ENCODE data around the gene RASSF3. TPM values are rescaled to one million over a fixed set of nuclear protein-coding genes. Genes with fewer than 3 reads are reported as not detected.
"Not testable (repeated sequence)": the region's sequence is repeated elsewhere in the genome, so short reads cannot be mapped to it uniquely, and the experiment has no call there.

Gene RASSF3
- 143 TPM for total RNA-seq
- long read RNA-seq, transcript RASSF3-204 (5 exons, 3,492 nt), result major isoform, 72 of 92 reads
- long read RNA-seq, partial matches to known transcripts, result 15 of 92 reads
- long read RNA-seq, other reads (novel, unspliced or antisense), result 5 of 92 reads

- DNase-seq (peak; percentile 88), ATAC-seq (peak; percentile 87)
- intact Hi-C loops (cut with micrococcal nuclease), result loop anchor here (10.0 kb wide), 1 partner anchor 65 kb away; no protein-coding TSS in a partner anchor
Measured at GRCh38 chr12:64610079-64610659, at the start of gene RASSF3. Gene RASSF3, plus strand, starts transcription at chr12:64610495. Its CDS starts 138 bp downstream, at chr12:64610633.

GRCh38 chr12:64561302-64562136 is 48.8 kb upstream of the RASSF3 start:
- DNase-seq (no peak), ATAC-seq (no peak)
- intact Hi-C loops (cut with micrococcal nuclease), result no loop called here

GRCh38 chr12:64566122-64566521 is 44.2 kb upstream of the RASSF3 start:
- intact Hi-C loops (cut with micrococcal nuclease), result no loop called here
- ATAC-seq, result no peak
- no peak for DNase-seq

- DNase-seq (no peak), ATAC-seq (no peak)
- intact Hi-C loops (cut with micrococcal nuclease), result no loop called here
Measured at GRCh38 chr12:64566831-64567517, 43.3 kb upstream of the RASSF3 start.

GRCh38 chr12:64567570-64567969 is 42.7 kb upstream of the RASSF3 start:
- intact Hi-C loops (cut with micrococcal nuclease), result no loop called here
- ATAC-seq, result no peak
- no peak for DNase-seq

- ATAC-seq (no peak), DNase-seq (no peak)
- intact Hi-C loops (cut with micrococcal nuclease), result no loop called here
Measured at GRCh38 chr12:64568298-64568697, 42.0 kb upstream of the RASSF3 start.

- DNase-seq (no peak), ATAC-seq (peak; percentile 60)
- intact Hi-C loops (cut with micrococcal nuclease), result no loop called here
Measured at GRCh38 chr12:64569923-64570691, 40.2 kb upstream of the RASSF3 start.

GRCh38 chr12:64571411-64571810 is 38.9 kb upstream of the RASSF3 start:
- intact Hi-C loops (cut with micrococcal nuclease), result no loop called here
- no peak for DNase-seq
- ATAC-seq, result no peak

GRCh38 chr12:64572241-64572640 is 38.1 kb upstream of the RASSF3 start:
- no peak for ATAC-seq
- intact Hi-C loops (cut with micrococcal nuclease), result no loop called here

GRCh38 chr12:64574837-64575236 is 35.5 kb upstream of the RASSF3 start:
- no peak for DNase-seq
- no peak for ATAC-seq
- intact Hi-C loops (cut with micrococcal nuclease), result no loop called here

More at GRCh38 chr12:64572241-64572640, 38.1 kb upstream of the RASSF3 start:
- no peak for DNase-seq

GRCh38 chr12:64577046-64577445 is 33.2 kb upstream of the RASSF3 start:
- peak; percentile 63 for ATAC-seq
- intact Hi-C loops (cut with micrococcal nuclease), result no loop called here

GRCh38 chr12:64578566-64578965 is 31.7 kb upstream of the RASSF3 start:
- DNase-seq (no peak), ATAC-seq (no peak)
- intact Hi-C loops (cut with micrococcal nuclease), result no loop called here

More at GRCh38 chr12:64577046-64577445, 33.2 kb upstream of the RASSF3 start:
- DNase-seq, result no peak

GRCh38 chr12:64580681-64581080 is 29.6 kb upstream of the RASSF3 start:
- DNase-seq (no peak), ATAC-seq (no peak)
- intact Hi-C loops (cut with micrococcal nuclease), result no loop called here

- peak; percentile 60 for ATAC-seq
- intact Hi-C loops (cut with micrococcal nuclease), result no loop called here
- DNase-seq, result no peak
Measured at GRCh38 chr12:64582114-64582513, 28.2 kb upstream of the RASSF3 start.

GRCh38 chr12:64582862-64583261 is 27.4 kb upstream of the RASSF3 start:
- DNase-seq, result no peak
- intact Hi-C loops (cut with micrococcal nuclease), result no loop called here
- no peak for ATAC-seq

GRCh38 chr12:64583395-64583770 is 26.9 kb upstream of the RASSF3 start:
- DNase-seq; ATAC-seq; intact Hi-C loops (cut with micrococcal nuclease): not testable (repeated sequence)

GRCh38 chr12:64583771-64584421 is 26.4 kb upstream of the RASSF3 start:
- no peak for DNase-seq
- peak; percentile 61 for ATAC-seq
- intact Hi-C loops (cut with micrococcal nuclease), result no loop called here

- DNase-seq (no peak), ATAC-seq (no peak)
- intact Hi-C loops (cut with micrococcal nuclease), result no loop called here
Measured at GRCh38 chr12:64585104-64585503, 25.2 kb upstream of the RASSF3 start.

GRCh38 chr12:64587447-64587846 is 22.8 kb upstream of the RASSF3 start:
- ATAC-seq (no peak), DNase-seq (no peak)
- intact Hi-C loops (cut with micrococcal nuclease), result no loop called here

Data from left ventricle myocardium superior (tissue), 1 donor.